NCI-H345 treated with DMSO at 0.1 percent for 48 hours (cell line): Measurements from ENCODE around the gene MAP2K6.

Source experiments
- DNase-seq: peaks from one replicate; lab custom pipeline; 2025; ENCODE audit not compliant: unreplicated experiment; lab: John Stamatoyannopoulos, UW

MAP2K6 gene

DNA sequence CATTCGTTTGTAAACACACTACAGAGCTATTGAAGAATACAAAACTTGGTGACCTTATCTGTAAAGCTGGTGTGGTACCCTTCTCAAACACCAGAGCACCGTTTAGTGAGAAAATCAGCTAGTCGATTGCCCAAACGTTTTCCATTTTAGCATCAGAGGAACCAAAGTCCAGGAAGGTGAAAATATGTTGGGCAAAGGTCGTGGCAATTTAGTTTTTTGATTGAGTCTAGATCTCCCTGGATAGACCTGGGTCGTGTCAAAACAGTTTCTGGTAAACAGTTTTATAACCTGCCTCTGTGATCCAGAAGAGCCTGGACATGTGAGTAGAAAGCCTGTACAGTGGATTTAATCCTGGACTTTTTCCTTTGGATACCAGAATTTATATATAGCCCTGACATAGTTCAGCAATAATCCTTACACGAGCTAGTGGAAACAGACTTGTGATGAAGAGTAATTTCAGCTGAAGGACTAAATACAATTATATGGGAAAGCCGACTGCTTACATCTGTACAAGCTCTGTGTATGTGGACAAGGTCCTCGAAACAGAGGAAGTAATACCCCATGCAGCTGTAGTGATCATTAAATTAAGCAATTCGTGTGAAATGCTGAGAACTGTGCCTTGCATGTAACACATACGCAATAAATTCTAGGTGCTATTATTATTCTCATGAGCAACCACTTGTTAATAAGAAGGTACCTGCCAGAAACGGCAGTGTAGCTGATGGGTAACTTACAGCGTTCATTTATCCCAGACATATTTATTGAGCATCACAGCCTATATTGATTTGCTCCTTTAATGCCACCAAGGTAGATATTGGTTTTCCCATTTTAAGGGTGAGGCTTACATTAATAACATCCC, 72.5 kb downstream of the MAP2K6 start:
- DNase-seq = no peak

DNA sequence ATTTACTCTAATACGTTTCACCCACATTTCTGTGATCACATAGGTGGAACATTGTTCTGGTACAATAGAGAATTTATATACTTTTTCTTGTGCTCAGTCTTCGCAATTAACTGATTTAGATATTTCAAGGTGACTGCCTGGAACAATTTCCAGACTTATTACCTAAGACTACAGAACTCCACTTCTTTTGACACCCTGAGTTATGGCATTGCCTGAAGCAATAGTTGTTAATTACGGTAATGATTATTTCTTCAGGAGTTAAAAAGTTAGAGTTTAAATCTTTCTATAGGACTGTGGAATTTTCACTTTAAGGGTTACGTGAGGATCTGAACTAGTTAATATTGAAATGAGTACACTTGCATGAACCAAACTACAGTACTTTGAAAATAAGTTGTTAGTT, 74.8 kb downstream of the MAP2K6 start:
- no peak for DNase-seq

DNA sequence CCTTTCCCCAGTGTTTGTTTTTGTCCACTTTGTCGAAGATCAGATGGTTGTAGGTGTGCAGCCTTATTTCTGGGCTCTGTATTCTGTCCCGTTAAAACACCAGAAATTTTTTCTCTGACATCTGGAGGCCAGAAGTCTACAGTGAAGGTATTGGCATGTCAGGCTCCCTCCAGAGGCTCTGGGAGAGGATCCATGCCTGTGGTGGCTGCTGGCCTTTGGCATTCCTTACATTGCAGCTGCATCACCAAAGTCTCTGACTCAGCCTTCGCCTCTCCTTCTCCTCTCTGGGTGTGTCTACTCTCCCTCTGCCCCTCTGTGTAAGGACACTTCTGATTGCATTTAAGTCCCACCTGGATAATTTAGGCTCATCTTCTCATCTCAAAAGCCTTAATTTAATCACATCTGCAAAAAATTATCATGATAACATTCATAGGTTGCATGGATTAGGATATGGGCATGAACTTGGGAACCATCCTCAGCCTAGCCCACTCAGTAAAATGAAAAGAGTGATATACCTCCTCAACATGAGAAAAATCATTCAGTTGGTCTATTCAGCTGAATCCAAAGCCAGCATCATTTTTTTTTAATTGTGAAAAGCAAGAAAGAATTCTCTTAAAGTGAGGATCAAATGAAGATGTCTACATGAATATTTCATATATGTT, 78.0 kb downstream of the MAP2K6 start:
- no peak for DNase-seq

DNA sequence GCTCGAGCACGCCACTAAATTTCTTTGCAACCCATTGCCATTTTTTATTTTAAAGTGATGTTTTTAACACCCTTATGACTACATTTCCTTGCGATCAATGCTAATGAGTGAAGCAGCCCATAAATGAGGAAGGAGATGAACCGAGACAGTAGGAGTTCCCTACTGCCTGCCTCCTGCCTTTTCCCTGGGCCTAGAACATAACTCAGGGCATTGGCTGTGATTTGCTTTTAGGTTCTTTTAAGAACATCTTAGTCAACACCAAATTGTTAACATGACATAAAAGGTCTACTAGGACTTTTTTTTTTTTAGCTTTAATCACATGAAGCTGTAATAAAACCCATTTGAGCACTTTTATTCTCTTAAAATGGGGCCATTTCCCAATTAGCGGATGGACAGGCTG, 81.3 kb downstream of the MAP2K6 start:
- no peak for DNase-seq

DNA sequence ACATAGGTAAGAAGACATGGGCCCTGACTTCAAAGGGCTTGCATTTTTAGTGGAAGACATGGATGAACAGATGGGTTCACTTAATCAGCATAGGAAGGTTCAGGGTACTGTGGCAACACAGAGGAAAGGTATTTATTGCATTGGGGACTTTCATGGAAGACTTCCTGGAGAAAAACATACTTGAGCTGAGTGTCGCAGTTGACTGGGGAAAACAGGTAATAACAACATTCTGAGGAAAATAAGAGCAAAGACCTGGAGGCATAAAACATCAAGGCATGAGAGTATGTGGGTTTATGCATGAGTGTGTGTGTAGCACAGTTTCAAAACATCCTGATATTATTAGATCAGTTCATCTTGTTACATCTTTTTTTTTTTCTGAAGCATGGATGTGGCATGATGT, 82.7 kb downstream of the MAP2K6 start:
- no peak for DNase-seq

DNA sequence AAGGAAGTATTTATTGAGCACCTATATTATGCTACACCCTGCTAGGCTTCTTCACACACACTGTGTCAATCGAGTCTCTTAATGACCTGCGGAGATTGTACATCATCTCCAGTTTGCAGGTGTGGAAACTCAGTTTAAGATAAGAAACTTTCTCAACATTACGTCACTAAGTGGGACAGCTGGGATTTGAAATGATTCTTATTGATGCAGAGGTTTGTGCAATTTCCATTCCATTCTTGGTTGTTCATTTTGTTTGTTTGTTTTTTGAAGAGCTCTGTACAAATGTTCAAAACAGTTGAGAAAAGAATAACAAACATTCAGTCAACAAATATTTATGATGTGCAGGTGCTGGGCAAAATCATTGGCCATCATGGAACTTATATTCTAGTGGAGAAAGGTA, 84.8 kb downstream of the MAP2K6 start:
- no peak for DNase-seq

DNA sequence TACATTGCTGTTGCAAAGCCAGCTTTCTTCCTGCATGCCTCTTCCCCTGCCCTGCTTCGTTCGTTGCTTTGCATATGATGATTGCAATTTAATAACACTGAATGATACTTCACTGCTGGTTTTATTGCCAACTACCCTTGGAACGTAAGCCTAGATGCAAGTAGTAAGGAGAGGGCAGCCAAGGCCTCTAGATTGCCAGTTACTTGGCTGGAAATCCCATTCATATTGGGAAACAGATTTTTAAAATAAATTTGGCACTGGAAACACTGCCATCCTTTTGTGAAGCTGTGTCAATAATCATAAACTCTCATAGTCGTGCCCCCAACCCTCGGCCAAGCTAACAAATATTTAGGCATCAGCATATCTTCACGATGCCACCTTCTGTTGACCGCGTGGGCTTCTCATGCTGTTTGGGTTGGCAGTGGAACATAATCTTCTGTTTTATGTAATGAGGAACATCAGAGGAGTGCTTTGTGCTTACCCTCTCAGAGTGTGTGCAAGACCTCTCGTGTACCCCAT, 86.5 kb downstream of the MAP2K6 start:
- no peak for DNase-seq

DNA sequence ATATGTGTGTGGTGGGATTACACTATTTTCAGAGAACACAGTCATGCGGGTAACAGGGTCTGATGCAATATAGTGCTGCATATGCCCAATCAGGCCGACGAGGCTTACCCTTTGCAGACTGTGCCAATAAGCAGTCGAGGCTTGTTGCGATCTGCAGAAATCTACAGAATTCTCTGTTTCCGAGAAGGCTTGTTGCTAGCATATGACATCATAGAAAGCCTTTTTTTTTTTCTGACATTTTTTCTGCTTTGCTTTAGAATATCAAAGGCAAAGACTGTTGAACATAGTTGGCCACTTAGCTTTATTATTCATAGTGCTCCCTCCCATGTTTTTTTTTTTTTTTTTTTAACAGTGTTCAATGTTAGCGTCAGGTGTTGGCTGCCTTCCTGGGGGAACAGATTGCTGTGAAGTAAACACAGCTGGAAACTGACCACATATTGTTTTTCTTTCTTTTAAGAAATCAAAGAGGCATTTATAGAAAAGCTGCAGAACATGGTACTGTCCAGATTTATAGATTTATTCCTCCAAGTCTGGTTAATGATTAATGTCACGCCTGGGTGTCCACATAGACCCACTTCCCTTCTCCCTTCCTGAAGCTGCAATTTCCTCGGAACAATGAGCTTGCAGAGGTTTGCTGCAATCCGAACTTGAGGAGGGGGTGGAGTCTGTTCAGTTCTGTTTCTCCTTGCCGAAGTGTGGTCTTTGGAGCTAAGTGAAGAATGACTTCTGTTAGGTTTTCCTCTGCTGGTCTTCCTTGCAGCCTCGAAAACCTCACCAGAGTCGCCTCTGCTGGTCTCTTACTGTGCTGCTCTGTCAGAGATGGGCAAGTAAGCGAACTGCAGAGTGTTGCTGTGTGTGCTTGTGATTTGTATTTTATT, 87.3 kb downstream of the MAP2K6 start:
- DNase-seq = peak; percentile 33

DNA sequence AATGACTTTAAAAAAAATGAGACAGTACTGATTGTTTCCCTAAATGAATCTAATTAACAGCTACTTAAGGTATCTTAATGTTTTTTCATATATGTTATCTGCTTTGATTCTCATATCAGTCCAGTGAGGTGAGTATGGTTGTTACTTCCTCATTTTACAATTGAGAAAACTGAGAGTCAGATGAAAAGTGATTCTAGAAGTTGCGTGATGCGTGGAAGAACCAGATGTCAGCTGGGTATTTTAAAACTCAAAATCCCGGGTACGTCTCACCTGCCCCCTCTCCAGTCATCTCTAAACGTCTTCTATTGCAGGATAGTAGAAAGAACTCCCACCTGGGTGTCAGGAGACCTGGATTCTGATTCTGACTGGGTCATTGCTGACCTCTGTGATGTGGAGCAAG, 89.2 kb downstream of the MAP2K6 start:
- no peak for DNase-seq

DNA sequence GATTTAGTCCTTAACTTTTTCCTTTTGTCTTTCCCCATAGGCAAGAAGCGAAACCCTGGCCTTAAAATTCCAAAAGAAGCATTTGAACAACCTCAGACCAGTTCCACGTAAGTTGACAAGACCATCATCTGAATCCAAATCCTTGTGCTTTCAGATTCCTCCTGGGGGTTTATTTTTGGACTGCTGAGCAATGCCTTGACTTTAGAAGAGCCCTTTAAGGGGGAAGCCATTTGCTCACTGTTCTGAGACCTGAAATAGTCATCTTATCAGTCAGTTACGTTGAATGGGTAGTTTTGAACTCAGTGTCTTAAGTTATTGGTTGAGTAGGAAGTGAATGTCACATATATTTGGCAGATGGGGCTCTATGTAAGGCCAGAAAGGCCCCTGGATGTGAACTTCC, 91.2 kb downstream of the MAP2K6 start:
- DNase-seq = no peak

DNA sequence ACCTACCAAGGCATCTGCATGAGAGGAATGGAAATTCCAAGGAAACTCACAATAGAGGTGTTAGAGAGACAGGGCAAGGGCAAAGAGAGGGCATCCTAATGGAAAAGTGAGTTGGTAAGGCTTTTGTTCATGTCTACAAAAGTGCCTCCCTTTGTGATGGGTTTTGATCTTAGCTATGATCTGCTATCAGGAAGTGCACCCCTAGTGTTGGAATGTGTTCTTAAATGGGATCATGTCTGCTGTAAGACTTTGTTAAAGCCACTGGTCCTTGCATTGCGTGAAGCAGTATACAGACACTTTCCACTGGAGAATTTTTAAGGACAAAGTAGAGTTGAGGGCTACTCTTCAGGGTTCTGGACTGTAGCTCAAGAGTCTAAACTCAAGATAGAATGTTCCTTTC, 92.0 kb downstream of the MAP2K6 start:
- DNase-seq = no peak

DNA sequence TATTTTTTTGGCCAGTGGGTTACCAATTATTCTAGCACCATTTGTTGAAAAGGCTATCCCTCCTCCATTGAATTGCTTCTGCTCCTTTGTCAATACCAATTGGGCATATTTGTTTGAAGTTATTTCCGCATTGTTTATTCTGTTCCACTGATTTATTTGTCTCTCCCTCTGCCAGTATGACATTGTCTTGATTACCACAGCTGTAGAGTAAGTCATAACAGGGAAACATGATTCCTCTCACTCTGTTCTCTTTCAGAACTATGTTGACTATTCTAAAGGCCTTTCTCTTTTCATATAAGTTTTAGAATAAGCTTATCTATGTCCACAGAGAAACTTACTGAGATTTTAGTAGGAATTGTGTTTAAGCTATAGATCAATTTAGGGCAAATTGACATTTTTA, 94.3 kb downstream of the MAP2K6 start:
- no peak for DNase-seq

DNA sequence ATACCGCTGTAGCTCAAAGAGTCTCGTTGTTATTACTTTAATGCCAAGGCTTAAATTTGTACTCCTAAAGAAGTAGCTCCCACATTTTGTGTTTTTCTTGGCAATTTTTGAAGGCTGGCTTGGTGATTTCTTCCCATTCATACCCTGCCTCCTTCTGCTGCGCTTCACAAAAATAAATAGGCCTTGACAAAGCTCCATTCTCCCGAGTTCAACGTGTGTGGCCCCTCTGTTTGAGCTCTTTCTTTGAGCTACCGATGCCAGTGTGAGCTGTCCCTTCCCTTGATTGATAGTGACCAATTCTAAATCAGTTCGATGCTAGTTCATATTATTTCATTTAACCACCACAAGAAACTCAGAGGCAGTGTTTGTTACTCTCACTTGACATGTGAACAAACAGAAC, 96.8 kb downstream of the MAP2K6 start:
- DNase-seq = no peak

DNA sequence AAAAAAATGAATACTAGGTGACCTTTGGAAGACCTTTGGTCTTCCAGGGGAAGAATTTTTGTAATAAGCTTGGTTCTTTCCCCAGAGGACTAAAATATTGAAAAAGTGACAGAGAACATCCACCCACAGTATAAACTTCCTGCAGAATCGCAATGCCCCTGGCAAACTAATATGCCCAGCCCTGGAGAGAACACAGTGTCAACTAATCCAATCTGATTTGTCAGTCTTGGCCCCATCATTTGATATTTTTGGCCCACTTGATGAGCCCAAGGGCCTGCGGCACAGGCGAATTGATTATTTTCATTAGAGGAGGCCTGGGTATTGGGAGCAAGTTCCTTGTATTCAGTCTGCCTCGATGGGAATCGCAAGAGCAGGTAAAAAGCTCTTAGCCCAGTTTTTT, 98.4 kb downstream of the MAP2K6 start:
- DNase-seq = no peak

DNA sequence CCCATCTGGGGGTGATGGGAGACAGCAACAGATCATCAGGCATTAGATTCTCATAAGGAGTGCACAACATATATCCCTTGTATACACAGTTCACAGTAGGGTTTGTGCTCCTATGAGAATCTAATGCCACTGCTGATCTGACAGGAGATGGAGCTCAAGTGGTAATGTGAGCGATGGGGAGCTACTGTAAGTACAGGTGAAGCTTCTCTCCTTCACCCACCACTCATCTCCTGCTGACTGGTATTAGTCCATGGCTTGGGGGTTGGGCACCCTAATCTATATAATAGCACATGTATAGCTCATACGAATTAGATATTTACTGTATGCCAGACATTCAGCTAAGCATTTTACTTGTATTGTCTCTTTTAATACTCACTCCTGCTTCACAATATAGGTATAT, 101.7 kb downstream of the MAP2K6 start:
- no peak for DNase-seq

DNA sequence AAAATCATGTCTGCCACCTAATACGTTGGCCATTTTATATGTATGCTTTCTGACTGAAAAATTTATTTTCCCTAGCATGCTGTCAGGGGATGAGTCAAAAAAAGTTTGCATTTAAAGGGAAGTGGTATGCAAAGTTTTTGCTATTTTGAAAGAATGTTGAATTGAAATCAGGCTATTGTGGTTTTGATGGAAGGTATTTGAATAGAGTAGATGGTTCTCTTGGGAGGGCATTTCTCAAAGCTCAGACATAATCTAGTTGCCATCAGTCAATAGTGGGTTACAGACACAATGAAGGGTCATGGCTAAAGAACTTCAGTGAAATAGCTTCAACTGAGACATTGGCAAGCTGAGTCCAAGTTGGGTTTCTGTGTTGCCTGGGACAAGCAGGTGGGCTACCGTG, 102.4 kb downstream of the MAP2K6 start:
- DNase-seq = no peak

DNA sequence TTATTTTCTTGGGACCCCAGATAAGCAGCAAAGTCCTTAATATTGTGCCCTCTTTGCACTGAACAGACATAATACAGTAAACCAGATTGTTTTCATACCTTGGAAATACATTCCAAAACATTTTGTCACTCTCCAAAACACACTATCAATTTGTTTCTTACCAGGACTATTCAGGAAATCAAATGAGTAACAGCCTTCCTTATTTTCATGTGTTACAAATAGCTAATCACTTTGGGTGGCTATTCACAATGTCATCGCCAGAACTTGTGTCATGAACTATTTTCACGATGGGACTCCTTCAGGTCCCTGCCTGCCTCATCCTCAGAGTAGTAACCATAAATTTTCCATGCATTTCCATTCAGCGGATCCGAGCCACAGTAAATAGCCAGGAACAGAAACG, 104.5 kb downstream of the MAP2K6 start:
- no peak for DNase-seq

DNA sequence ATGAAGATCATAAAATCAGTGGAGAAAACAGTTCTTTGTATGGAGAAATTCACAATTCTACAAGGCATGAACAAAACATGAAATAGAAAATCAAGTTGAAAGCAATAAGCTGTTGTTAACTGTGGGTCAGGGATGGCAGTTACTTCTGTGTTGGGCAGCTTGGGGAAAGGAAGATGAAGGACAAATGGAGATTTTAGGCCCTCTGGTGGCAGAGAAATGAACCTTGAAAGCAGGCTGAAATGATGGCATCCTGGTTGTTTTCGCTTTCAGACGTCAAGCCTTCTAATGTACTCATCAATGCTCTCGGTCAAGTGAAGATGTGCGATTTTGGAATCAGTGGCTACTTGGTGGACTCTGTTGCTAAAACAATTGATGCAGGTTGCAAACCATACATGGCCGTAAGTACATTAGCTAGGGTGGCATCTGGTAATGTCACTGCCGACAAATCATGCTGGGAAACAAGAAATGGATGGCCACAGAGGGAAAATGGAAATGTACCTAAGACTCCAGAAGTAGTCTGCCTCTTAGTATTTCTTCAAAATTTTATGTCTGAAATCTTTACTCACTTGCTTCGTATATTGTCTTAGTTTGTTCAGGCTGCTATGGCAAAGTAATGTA, 108.9 kb downstream of the MAP2K6 start:
- peak; percentile 1 for DNase-seq

DNA sequence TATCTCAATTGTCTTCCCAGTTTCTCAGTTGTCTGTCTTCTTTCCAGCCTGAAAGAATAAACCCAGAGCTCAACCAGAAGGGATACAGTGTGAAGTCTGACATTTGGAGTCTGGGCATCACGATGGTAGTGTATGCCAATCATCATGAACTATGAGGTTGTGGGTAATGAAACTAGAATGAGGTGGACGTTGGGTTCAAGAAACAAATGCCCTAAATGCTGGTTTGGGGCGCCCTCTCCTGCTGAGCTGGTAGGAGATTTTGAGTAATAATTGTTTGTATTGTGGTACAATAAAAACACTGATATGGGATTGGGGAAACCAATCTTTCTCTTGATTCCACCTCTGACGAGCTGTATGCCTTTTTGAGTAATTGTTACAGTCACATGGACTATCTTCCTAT, 110.4 kb downstream of the MAP2K6 start:
- DNase-seq = no peak

DNA sequence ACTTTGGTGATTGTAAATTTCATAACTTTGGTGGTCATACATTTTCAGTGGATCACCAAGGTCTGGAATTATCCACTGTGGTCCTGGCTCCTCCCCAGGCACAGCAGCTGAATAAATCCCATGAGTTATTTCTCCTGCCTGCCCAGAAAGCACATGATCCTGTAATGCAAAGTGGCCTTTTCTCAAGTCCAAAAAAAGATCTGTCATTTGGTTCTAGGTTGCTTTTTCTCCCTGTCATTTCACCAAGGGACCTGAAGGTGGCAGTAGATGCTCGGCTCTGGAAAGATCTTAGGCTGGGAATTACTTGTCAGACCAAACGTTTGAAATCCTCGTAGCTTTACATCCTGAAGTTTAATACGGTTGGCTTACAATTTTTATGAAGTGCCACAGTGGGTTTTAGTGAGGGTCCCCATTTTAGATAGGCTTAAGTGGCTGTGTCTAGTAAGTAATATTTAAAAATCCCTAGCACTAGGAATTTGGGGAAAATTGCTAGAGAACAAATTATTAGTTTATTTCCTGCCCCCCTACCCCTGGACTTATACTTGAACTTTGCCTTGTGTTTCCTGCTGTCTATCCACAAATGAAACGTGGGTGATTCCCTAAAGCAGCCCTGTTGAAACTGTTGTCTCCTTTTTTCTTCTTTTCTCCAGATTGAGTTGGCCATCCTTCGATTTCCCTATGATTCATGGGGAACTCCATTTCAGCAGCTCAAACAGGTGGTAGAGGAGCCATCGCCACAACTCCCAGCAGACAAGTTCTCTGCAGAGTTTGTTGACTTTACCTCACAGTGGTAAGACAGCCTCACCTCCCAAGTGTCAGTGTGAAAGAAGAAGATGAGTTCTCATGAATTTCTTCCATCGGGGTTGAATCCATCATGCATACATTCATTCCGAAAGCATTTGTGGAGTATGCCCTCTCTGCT, 111.7 kb downstream of the MAP2K6 start:
- DNase-seq = peak; percentile 10
